ENCODE data around the gene LRRC27. TPM values are rescaled to one million over a fixed set of nuclear protein-coding genes. Genes with fewer than 3 reads are reported as not detected.

Gene LRRC27
- total RNA-seq, 1 donor from 2014 or later: 14.2 TPM

DNA sequence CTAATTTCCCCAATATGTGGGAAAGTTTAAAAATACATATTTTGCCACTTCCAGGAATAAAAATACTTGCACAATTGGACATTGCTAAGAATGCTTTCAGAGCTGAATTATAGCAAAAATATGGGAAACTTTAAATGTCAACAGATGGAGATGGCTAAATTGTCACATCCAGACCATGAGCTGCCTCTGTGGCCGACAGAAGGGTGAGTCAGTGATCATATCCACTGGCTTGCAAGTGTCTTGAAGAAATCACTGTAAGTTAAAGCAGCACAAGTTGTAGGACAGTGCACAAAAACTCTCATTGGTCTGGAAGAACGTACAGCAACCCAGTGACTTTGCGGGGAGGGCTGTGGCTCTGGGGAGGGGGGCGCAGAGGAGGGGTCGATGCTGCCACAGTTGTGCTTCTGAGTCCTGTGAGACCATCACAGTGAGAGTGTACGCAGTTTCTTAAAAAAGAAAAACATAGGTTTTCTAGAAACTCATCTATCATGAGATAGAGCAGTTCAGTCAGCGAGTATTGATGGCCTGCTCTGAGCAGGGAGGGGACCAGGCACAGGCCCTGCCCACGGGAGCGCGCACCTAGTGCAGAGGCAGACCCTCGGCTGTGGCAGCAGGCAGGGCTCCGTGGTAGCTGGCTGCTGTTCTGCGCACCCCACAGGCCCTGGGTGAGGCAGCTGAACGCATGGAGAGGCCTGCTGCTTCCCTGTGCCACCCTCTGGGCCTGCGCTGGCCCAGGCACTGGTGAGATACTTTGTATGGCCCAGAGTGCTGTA, 25.5 kb downstream of the LRRC27 start:
- TF ChIP-seq, protein P1, sequence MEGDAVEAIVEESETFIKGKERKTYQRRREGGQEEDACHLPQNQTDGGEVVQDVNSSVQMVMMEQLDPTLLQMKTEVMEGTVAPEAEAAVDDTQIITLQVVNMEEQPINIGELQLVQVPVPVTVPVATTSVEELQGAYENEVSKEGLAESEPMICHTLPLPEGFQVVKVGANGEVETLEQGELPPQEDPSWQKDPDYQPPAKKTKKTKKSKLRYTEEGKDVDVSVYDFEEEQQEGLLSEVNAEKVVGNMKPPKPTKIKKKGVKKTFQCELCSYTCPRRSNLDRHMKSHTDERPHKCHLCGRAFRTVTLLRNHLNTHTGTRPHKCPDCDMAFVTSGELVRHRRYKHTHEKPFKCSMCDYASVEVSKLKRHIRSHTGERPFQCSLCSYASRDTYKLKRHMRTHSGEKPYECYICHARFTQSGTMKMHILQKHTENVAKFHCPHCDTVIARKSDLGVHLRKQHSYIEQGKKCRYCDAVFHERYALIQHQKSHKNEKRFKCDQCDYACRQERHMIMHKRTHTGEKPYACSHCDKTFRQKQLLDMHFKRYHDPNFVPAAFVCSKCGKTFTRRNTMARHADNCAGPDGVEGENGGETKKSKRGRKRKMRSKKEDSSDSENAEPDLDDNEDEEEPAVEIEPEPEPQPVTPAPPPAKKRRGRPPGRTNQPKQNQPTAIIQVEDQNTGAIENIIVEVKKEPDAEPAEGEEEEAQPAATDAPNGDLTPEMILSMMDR (conservative IDR thresholded peaks at IDR 0.05): no peak

DNA sequence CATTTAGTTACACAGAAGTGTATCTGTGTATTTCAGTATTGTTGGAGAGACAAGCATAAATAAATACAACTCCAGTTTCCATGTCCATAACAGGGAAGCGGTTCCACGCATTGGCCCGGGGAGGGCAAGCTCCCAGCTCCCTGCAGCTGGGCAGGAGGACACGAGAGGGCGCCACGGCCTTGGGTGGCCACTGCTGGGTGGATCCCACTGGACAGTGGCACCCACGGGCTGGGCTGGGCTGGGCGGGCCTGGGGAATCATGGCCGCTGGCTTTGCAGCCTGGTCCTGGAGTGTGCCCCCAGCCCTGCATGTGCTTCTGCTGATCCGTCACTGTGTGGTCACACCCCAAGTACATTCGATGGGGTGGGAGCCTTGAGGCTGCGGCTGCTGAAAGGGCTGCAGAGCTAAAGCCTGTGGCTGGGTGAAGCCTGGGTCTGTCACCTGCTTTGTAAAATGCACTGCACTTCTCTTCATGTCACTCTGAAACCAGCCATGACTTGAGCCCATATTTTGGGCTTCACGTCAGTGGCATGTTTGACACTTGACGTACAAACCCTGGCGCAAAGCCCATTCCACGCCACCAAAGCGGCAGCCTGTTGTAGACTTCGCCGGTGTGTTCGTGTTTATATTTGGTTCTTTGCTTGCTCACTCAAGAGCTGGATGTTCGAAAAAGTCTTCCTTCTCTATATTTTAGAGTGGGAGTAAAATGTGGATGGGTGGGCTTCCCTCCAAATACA, 27.5 kb downstream of the LRRC27 start:
- H3K36me3 Mint-ChIP-seq: peaks cover 5% of the 10 kb centered on the region
- no peak for DNase-seq (ENCODE audit: extremely low spot score, unreplicated experiment)
- no peak overlapping the region for H3K27ac Mint-ChIP-seq
- no peaks in the 10 kb centered on the region for H3K27me3 Mint-ChIP-seq
- no peaks in the 10 kb centered on the region for H3K9me3 Mint-ChIP-seq
- TF ChIP-seq, protein P1 (conservative IDR thresholded peaks at IDR 0.05): no peak
- H3K4me1 Mint-ChIP-seq (ENCODE audit: unreplicated experiment): no peaks in the 10 kb centered on the region
- H3K4me3 Mint-ChIP-seq: no peak overlapping the region

More for the DNA sequence above, 25.5 kb downstream of the LRRC27 start:
- no peaks in the 10 kb centered on the region for H3K4me1 Mint-ChIP-seq (ENCODE audit: unreplicated experiment)
- no peak for DNase-seq (ENCODE audit: extremely low spot score, unreplicated experiment)
- peaks cover 4% of the 10 kb centered on the region for H3K36me3 Mint-ChIP-seq
- H3K27me3 Mint-ChIP-seq: no peaks in the 10 kb centered on the region
- no peak overlapping the region for H3K27ac Mint-ChIP-seq
- no peaks in the 10 kb centered on the region for H3K9me3 Mint-ChIP-seq
- no peak overlapping the region for H3K4me3 Mint-ChIP-seq

DNA sequence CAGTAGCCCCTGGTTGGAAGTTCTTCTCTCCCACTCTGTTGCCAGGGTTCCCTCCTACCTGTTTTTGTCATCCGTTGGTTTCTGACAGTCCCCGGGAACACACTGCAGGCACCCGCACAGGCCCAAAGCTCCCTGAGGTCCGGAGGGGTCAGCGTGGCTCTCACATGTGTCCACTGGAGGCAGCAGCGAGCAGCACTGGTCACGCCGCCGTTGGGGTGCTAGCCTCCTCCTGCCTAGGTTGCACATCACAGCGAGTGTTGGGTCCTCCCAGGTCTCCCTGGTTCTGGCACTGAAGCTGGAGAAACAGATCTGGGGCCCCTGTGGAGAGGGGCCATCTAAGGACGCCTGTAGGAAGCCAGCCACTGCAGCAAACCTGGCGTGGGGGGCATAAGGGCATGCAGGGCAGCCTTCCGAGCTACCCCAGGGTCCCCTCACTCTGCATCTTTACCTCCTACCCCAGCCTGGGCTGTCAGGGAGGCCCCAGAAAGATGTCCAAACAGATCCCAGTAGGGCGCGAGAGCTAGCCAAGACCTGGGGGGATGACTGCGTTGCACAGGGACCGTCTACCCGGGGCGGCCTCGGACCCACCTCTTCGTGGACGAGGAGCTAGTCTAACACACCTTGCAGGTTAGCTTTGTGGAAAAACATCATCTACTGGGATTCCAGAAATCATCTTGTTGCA, 28.9 kb downstream of the LRRC27 start:
- peaks cover 13% of the 10 kb centered on the region for H3K36me3 Mint-ChIP-seq
- H3K4me3 Mint-ChIP-seq: no peak overlapping the region
- H3K27ac Mint-ChIP-seq: no peak overlapping the region
- no peaks in the 10 kb centered on the region for H3K4me1 Mint-ChIP-seq (ENCODE audit: unreplicated experiment)
- DNase-seq (ENCODE audit: extremely low spot score, unreplicated experiment): no peak
- no peaks in the 10 kb centered on the region for H3K9me3 Mint-ChIP-seq
- TF ChIP-seq, protein P1 (conservative IDR thresholded peaks at IDR 0.05): peak; percentile 79
- no peaks in the 10 kb centered on the region for H3K27me3 Mint-ChIP-seq

DNA sequence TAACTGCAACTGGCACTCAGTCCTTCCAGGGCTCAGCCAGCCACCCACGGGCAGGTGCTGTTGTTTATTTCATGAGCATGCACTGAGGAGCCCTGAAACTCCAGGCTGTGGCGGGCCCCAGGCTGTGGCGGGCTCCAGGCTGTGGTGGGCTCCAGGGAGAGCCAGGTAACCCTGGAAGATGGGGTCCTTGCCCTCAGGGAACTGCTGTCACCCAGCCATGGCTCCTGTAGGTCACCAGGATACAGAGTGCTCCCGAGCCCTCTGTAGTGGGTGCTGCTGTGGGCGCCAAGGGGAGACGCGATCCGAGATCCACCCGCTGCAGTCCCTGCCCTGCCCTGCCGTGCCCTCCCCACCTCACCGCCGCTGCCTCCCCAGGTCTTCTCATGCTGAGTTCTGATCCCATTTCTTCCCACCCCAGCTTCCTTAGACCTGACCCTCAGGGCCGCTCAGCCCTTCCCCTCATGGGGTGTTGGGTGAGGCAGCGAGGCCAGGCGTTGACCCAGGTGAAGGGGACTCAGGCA, 29.6 kb downstream of the LRRC27 start:
- no peak overlapping the region for H3K27ac Mint-ChIP-seq
- H3K4me1 Mint-ChIP-seq (ENCODE audit: unreplicated experiment): no peaks in the 10 kb centered on the region
- peaks cover 13% of the 10 kb centered on the region for H3K36me3 Mint-ChIP-seq
- TF ChIP-seq, protein P1 (conservative IDR thresholded peaks at IDR 0.05): no peak
- no peaks in the 10 kb centered on the region for H3K27me3 Mint-ChIP-seq
- no peak overlapping the region for H3K4me3 Mint-ChIP-seq
- no peak for DNase-seq (ENCODE audit: extremely low spot score, unreplicated experiment)
- H3K9me3 Mint-ChIP-seq: no peaks in the 10 kb centered on the region

DNA sequence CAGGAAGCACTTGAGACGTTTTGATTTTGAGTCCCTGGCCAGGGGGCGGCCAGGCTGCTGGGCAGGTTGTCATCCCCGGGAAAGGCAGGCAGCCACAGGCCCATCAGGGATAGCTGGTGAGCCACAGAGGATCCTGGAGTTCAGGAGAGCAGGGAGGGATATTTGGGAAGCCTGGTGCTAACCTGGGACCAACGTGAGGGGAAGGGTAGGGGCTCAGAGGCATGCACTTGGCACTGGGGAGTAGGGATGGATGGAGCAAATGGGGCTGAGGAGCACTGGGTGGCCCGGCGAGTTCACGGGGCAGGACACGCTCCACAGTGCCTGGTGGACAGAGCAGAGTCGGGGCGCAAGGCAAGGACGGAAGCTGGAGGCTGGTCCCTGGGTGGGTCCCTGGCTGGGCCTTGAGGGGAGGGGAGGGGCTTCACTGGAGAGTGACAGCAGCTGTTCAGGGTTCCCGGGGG, 30.2 kb downstream of the LRRC27 start:
- Mint-ChIP-seq H3K9me3 (no peaks in the 10 kb centered on the region), H3K4me3 (no peak overlapping the region), H3K36me3 (peaks cover 16% of the 10 kb centered on the region), H3K27me3 (no peaks in the 10 kb centered on the region), H3K27ac (no peak overlapping the region), H3K4me1 (ENCODE audit: unreplicated experiment) (no peaks in the 10 kb centered on the region)
- no peak for DNase-seq (ENCODE audit: extremely low spot score, unreplicated experiment)
- TF ChIP-seq, protein P1 (conservative IDR thresholded peaks at IDR 0.05): no peak
